Keratinocyte (primary cell): ENCODE measurements around the gene PCDHB13.
"Not testable (repeated sequence)": the region's sequence is repeated elsewhere in the genome, so short reads cannot be mapped to it uniquely, and the experiment has no call there.

Source experiments
- EZH2 ChIP-seq: IDR thresholded peaks from one replicate; pipeline ENCODE4 v1.6.1; 2012; ENCODE audit warnings: inconsistent platforms, mild to moderate bottlenecking, low read length, moderate library complexity
- TF ChIP-seq, protein P1 (sequence below), 3 experiments: IDR thresholded peaks in 1 of 3; conservative IDR thresholded peaks in 1 of 3; optimal IDR thresholded peaks in 1 of 3; 2 replicates in 2 of 3; 3 replicates in 1 of 3; pipeline versions ENCODE3 to v1.5.1; 2011; ENCODE audit warnings: low read length in 3 of 3, mild to moderate bottlenecking in 3 of 3, moderate library complexity in 2 of 3, control low read depth in 1 of 3, inconsistent platforms in 1 of 3; ENCODE audit not compliant: insufficient read depth in 2 of 3; ENCODE audit errors: extremely low read depth in 1 of 3

DNA sequence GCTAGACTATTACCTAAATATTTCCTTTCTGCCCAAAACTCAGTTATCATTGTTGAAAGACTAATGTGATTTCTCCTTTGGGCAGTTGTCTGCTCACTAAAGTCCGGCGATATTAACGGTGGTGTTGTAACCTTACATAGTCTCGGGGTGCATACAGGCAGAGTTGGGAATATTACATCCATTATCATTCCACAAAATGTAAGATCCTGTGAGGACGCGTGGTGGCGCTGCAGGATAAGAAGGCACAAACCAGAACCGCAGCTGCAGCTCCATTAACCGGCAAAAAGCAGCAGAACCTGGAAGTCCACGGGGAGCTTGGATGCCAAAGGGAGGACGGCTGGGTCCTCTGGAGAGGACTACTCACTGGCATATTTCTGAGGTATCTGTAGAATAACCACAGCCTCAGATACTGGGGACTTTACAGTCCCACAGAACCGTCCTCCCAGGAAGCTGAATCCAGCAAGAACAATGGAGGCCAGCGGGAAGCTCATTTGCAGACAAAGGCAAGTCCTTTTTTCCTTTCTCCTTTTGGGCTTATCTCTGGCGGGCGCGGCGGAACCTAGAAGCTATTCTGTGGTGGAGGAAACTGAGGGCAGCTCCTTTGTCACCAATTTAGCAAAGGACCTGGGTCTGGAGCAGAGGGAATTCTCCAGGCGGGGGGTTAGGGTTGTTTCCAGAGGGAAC lies at the start of gene PCDHB13:
- TF ChIP-seq, protein P1, sequence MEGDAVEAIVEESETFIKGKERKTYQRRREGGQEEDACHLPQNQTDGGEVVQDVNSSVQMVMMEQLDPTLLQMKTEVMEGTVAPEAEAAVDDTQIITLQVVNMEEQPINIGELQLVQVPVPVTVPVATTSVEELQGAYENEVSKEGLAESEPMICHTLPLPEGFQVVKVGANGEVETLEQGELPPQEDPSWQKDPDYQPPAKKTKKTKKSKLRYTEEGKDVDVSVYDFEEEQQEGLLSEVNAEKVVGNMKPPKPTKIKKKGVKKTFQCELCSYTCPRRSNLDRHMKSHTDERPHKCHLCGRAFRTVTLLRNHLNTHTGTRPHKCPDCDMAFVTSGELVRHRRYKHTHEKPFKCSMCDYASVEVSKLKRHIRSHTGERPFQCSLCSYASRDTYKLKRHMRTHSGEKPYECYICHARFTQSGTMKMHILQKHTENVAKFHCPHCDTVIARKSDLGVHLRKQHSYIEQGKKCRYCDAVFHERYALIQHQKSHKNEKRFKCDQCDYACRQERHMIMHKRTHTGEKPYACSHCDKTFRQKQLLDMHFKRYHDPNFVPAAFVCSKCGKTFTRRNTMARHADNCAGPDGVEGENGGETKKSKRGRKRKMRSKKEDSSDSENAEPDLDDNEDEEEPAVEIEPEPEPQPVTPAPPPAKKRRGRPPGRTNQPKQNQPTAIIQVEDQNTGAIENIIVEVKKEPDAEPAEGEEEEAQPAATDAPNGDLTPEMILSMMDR (optimal IDR thresholded peaks at IDR 0.05 in 1 of 3, IDR thresholded peaks at IDR 0.05 in 1 of 3, conservative IDR thresholded peaks at IDR 0.05 in 1 of 3; ENCODE audit: extremely low read depth in 1 of 3, insufficient read depth in 2 of 3, low read length in 3 of 3), result not testable (repeated sequence)
- not testable (repeated sequence) for TF ChIP-seq EZH2
